SH-SY5Y (cell line): ENCODE data around the gene EBF3.

ENCODE experiments used
- GATA2 ChIP-seq: IDR thresholded peaks from 2 replicates; pipeline ENCODE4 v1.6.1; 2011; ENCODE audit warnings: mild to moderate bottlenecking, low read depth, low read length
- GATA3 ChIP-seq: IDR thresholded peaks from 2 replicates; pipeline ENCODE4 v1.6.1; 2011; ENCODE audit warnings: low read depth, mild to moderate bottlenecking, low read length, moderate library complexity

Gene EBF3

DNA sequence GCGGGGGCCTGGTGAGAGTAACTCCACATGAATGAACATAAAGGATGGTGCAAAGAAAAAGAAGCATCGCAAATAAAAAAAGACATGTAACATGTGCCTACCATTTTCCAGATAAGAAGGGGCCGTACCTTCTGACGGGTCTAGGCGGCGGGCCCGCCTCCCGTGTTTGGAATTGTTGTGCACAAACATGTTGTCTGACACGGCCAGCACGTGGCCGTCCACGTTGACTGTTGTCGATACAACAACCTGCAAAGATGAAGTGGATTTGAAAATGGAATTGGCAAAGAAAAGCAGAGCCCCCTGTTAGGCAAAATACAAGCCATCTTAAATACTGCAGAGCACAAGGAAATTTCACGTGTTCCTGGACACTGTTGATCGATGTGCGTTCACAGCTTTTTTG, 90.7 kb downstream of the EBF3 start:
- TF ChIP-seq GATA2 (no peak), GATA3 (no peak)

DNA sequence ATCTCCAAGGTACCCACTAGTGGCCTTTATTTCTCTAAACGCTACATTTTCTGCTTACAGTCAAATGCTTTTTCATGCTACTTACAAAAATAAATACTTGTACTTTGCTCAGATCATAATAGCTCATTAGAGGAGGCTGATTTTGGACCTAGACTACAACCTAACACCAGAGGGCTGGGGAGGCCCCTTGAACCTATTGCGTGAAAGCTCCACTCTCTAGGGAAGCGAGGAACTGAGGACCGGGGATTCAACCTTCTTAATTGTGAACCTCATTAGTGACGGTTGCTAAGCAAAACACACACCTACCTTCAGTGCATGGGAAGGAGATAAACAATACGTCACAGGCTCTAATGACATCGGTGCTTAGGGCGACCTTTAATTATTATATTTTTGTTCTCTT, 92.1 kb downstream of the EBF3 start:
- no peak for TF ChIP-seq GATA3
- TF ChIP-seq GATA2, result no peak

DNA sequence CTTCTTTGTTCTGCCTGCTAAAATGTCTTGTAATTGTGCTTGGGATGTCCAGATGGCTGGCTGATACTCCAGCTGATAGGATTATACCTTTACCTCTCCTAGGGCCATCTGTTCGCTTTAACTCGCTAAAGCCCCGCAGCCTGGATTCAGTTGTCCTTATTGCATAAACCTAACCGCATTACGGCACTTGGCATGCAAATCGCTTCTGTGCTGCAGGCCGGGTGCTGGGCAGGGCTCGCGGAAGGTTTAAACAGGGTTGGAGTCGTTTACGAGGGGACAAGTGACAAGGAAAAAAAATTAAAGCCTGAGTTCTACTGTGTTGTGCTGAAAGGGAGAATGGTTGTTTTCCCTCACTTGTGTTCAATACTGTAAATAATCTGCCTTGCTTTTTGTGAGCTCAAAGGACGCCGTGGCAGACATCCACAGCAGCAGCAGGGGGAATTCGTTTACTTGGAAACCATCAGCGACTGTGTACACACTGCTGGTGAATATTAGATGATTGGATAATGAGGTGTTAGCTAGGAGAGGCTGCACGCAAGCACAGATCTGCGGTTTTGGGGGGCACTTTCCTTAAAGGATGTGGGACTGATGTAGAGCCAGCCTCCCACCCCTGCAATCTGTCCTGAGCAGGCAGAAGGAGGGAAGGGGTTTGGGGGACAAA, 93.0 kb downstream of the EBF3 start:
- TF ChIP-seq GATA2 (peak; percentile 88), GATA3 (peak; percentile 41)

DNA sequence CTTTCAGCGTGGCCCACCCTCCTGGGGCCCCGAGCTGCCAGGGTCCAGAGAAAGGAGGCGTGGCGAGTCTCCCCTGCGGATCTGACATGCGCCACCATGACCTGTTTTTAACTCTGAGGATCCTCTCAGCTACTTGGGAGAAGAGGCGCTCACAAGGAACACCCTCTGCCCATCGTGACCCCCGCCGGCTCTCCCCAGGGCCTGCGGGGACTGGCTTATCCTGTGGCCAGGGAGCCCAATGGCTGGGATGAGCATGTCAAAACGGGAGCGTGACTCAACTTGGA, 93.7 kb downstream of the EBF3 start:
- TF ChIP-seq GATA2 (no peak), GATA3 (no peak)

DNA sequence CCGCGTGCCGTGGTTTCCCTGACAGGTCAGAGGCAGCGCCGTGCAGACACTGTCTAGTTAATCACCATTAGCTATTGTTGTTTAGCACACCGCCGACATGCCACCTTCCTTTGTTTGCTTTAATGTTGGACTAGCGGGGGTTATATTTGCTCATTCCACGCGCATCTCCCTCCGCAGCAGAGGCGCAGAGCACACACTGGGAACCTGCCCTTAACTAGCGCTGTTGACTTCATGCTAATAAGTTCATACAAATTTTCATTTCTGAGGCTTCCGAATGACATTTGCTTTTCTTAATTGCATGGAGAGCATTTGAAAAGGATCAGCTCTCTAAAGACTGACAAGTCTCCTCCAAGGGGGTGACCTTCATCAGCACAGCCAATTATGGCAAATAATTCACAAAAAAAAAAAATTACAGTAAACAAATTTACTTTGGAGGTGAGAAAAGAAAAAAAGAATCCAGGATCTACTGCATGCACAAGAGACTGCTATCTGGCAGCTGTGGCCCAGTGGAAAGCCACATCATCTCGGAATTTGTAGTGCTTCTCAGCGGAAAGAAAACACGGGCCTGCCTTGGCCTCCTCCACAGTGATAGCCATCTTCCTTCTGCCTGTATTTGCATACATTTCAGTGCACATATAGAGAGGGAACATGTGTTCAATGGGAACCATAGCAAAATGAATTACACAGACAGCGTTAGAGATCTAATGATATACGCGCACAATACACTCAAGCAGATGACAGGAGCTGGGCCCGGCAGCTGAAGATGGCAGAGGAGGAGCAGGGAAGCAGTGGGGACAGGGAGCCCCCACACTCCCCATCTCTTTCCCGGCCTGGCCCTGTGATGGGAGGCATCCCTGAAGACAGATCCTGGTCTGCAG, 94.2 kb downstream of the EBF3 start:
- TF ChIP-seq GATA3, result no peak; the same call in 1 of the 2 replicates
- TF ChIP-seq GATA2, result peak; percentile 97

DNA sequence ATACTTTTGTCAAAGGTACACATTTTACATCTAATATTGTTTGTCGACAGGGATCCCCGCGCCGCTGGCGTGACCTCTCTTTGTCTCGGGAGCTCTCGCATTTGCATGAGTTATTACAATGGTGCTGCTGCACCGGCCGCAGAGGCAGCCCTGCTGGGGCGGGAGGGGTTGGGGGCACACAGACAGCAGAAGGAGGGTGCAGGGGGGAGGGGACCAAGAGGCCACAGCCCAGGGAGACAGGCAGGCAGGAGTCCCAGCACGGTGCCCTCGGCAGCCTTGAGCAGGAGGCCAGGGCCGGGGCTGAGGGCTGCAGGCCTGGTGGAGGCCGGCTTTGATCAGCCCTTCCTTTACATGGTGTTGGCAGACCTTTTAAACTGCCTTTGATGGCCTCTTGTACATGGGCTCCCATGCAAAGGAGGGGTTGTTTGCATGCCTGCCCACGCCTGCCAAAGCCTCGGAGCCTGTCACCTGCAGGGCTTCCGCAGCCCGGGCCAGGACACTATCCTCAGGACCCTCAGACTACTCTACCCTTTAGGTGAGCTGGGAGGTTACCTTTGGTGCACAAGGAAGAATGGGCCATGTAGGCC, 95.5 kb downstream of the EBF3 start:
- no peak for TF ChIP-seq GATA3
- TF ChIP-seq GATA2, result no peak

DNA sequence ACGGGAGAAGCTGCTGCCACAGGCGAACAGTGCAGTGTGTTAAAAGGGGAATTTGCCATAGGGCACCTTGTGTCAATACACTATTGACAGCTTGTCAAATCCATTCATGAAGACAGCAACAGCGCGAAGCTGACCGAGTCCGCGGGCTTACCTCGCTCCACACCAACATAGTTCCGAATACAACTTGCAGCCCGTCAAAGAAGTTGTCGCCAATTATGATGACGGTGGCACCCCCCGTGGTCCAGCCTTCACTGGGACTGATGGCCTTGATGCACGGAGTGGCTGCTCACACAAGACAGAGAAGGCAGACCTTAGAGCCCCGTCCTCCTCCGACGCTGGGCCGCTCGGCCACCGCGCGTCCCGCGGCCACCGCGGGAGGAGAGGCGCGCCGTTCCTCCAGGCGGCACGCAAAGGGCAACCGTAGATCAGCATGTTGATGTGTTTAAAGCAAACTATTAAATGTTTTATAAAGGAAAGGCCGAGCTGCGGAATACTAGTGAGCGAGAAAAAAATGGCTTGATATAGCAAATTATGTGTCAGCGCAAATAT, 96.4 kb downstream of the EBF3 start:
- TF ChIP-seq GATA3 (no peak), GATA2 (no peak)

DNA sequence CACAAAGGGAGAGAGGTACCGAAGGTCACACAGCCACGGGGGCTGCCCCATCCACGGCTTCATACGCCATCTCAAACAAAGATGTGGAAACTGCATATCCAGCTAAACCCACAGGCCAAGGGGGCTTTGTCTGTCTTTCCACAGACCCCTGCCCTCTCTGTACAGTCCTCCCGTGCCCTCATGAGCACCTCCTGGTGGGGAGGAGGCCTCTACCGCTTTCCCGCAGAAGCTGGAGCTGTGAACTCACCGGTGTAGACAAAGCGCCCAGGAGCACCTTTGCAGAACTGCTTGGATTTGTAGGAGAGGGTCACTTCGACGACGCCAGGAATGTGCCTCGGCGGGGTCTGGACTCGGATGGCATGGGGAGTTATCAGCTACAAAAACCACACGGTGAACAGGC, 97.2 kb downstream of the EBF3 start:
- TF ChIP-seq GATA2 (no peak), GATA3 (no peak)

DNA sequence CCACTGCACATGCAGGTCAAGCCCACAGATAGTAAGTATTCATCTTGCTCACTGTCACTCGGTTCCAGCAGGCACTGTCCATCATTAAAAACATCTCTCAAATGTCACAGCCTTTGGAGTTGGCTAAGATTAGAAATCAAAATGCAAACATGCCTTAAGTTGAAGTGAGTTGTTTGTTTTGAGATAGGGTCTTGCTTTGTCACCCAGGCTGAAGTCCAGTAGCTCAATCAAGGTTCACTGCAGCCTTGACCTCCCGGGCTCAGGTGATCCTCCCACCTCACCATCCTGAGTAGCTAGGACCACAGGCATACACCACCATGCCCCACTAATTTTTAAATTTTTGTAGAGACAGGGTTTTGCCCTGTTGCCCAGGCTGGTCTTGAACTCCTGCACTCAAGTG, 98.1 kb downstream of the EBF3 start:
- TF ChIP-seq GATA2, result no peak
- TF ChIP-seq GATA3, result no peak

DNA sequence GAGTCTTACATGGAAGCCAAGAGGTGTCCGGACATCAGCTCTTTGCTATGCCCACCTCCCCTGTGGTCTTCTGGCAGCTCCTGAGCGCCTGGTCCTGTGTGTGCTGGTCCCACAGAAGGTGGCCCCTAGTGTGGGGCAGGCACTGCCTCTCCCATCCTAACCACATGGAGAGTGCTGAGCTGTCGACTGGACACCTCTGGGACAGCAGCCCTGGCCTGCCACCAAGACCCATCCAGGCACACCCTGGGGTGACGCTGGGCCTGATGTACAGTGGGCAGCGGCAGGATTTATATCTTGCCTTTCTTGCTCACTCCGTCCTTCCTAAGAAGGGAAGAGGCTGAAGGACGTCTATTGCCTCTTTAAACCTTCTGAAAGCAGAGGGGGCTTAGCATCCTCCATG, 98.7 kb downstream of the EBF3 start:
- TF ChIP-seq GATA3 (no peak), GATA2 (no peak)

DNA sequence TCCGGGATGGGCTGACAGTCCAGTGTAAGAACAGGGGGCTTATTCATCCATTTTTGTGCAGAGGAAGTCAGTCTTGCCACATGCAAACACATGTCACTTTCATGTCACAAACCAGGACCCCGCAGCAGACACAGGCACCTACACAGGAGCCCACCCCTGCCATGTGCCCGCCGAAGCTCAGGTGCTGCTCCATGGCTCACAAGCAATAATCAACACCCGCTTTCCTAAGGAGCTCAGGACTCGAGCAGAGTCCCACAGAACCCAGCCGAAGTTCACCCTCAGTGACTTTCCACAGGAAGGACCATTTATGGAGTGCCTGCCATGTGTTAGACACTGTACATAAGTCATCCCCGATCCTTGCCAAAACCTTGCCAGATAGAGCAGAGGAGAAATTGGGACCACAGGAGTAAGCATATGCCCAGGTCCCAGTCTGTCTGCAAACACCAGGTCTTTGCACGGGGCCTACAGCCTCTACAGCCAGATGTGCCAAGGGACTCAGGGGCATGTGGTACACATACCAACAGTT, 99.4 kb downstream of the EBF3 start:
- no peak for TF ChIP-seq GATA3
- TF ChIP-seq GATA2, result no peak

DNA sequence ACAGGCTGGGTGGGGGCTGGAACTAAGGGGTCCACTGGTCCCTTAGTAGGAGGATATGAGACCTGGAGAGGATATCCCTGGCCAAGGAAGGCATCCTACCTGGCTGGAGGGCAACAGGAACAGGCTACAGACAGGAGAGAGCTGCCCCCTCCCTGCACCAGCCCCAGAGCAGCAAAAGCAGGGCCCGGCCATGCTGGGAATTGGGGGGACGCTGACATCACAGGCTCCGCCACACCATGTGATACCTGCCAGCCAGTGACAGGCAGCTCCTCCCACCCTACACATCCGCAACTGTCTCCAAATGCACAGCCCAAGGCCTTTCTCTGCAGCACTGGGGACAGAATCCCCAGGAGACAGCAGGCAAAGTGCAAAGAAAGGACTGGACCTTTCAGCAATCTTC, 100.0 kb downstream of the EBF3 start:
- no peak for TF ChIP-seq GATA3
- TF ChIP-seq GATA2, result no peak

DNA sequence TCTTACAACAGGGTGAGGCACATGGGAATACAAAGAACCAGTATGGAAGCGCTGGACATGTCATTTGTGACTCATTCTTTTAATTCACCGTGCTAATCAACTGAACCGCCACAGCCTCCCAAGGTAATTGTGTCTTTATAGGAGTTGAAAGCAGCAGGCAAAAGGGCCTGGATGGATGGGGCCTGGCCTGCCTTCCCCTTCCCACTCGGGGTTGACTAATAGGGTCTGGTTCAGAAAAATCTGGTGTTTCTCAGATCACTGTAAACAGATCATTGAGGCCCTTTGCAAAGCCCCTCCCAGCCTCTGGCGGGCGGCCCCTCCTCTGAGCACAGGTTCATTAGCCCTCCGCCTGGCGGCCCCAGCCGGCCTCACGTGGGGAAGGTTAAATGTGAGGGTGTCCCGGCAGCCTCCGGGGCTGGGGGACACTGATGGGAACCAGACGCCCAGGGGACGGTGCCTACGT, 100.8 kb downstream of the EBF3 start:
- TF ChIP-seq GATA3 (no peak), GATA2 (no peak)

DNA sequence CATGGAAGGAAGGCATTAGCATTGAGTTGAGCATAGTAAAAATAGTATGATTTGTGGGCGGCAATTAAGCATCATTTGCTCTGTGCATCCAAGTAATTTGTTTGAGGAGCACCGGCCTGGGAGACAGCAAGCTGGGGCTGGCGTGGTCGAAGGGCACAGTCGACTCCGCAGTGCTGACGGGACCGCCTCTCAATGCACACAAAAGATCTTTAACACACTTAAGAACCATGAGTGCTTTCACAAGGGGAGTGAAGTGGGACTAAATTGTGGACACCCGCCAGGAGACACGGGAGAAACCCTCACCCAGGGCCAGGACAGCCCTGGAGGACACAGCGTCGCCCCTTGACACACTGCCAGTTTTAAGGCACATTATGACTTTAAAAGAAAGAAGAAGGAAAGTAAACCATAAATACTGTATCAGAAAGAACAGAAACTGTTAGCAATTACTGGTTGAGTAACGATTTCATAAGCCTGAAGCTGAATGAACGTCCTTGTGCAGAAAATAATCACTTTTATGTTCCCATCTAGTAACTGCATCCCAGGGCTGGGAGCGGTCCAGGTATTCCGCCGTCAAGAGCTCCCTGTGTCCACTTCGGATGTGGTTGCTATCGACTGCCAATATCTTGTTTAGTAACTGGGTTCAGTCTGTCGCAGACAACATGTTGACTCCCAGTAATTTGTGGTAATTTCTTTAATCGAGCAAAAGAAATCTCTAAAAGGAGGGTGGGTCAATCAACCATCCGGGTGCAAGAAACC, 102.1 kb downstream of the EBF3 start:
- TF ChIP-seq GATA3, result no peak
- no peak for TF ChIP-seq GATA2

DNA sequence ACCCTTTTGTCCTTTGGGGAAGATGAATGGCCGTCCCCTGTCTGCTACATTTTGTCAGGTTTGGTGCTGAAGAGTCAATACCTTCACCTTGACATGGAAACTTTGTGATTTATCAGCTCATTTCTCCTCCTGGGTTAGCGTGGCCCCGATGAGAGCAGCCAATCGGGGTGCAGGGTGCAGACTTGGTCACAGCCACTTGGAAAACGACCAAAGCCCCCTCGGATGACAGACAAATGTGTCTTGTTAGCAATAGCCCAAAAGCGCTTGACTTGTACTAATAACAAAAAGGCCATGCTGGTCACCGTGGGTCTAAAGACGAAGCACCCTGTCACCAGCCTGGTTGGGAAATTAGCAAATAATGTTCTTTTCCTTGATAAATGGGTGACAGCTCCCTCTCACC, 103.7 kb downstream of the EBF3 start:
- no peak for TF ChIP-seq GATA2
- TF ChIP-seq GATA3, result no peak
